NB4 (cell line): ENCODE results near the gene DDX6.
"Not testable (repeated sequence)": the region's sequence is repeated elsewhere in the genome, so short reads cannot be mapped to it uniquely, and the experiment has no call there.

Source experiments
- CTCF ChIP-seq: IDR thresholded peaks from one replicate; pipeline ENCODE4 v1.5.1; 2012; ENCODE audit warnings: low read depth, low read length
- MYC ChIP-seq: IDR thresholded peaks from 2 replicates; pipeline ENCODE4 v1.6.1; 2011; ENCODE audit warnings: low read depth, low read length
- POLR2A ChIP-seq: IDR thresholded peaks from 2 replicates; pipeline ENCODE4 v1.6.1; 2011; ENCODE audit warnings: mild to moderate bottlenecking; ENCODE audit not compliant: insufficient read length; ENCODE audit errors: extremely low read depth
- TF ChIP-seq, protein P1 (sequence below): IDR thresholded peaks from 2 replicates; pipeline ENCODE4 v1.6.1; 2011; ENCODE audit warnings: low read depth, low read length

DNA sequence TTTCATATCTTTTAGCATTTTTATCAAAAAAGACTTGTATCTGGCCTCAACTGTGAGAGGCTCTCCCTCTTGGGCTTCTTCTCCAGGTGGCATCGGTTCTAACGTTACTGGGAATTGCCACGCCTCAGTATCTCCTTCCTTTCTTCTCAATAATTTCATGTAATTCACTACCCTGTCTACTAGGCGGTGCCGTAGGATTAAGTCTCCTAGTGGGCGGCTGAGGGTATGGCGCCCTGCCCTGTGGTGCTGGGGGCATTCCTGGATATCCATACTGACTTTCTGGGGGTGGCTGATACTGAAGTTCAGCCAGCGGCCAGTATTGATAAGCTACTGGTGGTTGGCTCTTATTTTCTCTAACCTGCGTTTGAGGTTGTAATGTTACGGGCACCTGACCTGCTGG lies 62.9 kb downstream of the DDX6 start:
- TF ChIP-seq CTCF: peak; percentile 12
- TF ChIP-seq POLR2A, MYC: not testable (repeated sequence)
- TF ChIP-seq, protein P1, sequence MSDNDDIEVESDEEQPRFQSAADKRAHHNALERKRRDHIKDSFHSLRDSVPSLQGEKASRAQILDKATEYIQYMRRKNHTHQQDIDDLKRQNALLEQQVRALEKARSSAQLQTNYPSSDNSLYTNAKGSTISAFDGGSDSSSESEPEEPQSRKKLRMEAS: not testable (repeated sequence)
